WERI-Rb-1 (cell line): ENCODE data around the gene PCDHGB2.
"Not testable (repeated sequence)": the region's sequence is repeated elsewhere in the genome, so short reads cannot be mapped to it uniquely, and the experiment has no call there.

Experiments
- DNase-seq: peaks from one replicate; pipeline ENCODE4 v3.0.0-alpha.2; 2020
- H3K27ac ChIP-seq: fragments of 250-450 bp; sonication (Bioruptor Pico); 2 replicates; pipeline ENCODE4 v1.5.1; 2020; ENCODE audit warnings: mild to moderate bottlenecking, moderate library complexity
- H3K27me3 ChIP-seq: fragments of 250-450 bp; sonication (Bioruptor Pico); 2 replicates; pipeline ENCODE4 v1.5.1; 2021; ENCODE audit warnings: mild to moderate bottlenecking, low read depth, moderate library complexity; ENCODE audit not compliant: insufficient read depth, severe bottlenecking
- H3K36me3 ChIP-seq: fragments of 250-450 bp; sonication (Bioruptor Pico); 2 replicates; pipeline ENCODE4 v1.5.1; 2020; ENCODE audit warnings: mild to moderate bottlenecking, moderate library complexity
- H3K4me3 ChIP-seq: 2 replicates; pipeline ENCODE4 v1.5.1; 2011; ENCODE audit warnings: low read depth, mild to moderate bottlenecking, control low read depth, low read length
- H3K9me3 ChIP-seq: fragments of 250-450 bp; sonication (Bioruptor Pico); 2 replicates; pipeline ENCODE4 v1.5.1; 2021; ENCODE audit warnings: mild to moderate bottlenecking, moderate library complexity; ENCODE audit not compliant: severe bottlenecking
- TF ChIP-seq, protein P1 (sequence below): IDR thresholded peaks from 2 replicates; pipeline ENCODE4 v1.5.1; 2011; ENCODE audit warnings: low read depth, mild to moderate bottlenecking, control low read depth, inconsistent platforms, low read length

PCDHGB2 gene

DNA sequence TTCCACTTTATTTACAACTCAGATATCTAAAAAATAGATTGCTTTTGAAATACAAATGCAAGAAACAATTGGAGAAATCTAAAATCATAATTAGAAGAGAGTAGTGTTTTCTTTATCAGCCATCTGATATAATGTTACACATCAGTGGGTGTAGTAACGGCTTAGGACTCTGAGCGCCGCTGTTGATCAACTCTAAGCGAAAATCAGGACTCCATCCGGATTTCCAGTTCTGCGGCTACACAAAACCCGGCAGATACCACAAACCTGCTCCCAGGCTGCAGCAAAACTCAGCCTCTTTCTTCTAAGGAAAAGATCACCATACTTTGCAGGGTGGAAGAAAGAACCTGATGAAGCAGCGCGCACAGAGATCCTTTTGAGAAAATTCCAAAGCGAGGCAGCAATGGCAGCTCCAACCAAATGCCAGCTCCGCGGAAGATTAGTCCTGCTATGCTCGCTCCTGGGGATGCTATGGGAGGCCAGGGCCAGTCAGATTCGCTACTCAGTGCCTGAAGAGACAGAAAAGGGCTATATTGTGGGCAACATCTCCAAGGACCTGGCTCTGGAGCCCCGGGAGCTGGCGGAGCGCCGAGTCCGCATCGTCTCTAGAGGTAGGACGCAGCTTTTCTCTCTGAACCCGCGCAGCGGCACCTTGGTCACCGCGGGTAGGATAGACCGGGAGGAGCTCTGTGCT is 42.9 kb downstream of the PCDHGB2 start, which contains the start of gene PCDHGA9:
PCDHGA9 (plus strand) TSS at position 226 of the 691 bp plus-strand sequence; CDS start at position 401, 175 bp downstream.
- no peaks in the 10 kb centered on the region for H3K36me3 ChIP-seq
- H3K27ac ChIP-seq = no peak within 1 kb of the TSS
- H3K27me3 ChIP-seq = no peaks in the 10 kb centered on the region
- DNase-seq = peak; percentile 30
- TF ChIP-seq, protein P1, sequence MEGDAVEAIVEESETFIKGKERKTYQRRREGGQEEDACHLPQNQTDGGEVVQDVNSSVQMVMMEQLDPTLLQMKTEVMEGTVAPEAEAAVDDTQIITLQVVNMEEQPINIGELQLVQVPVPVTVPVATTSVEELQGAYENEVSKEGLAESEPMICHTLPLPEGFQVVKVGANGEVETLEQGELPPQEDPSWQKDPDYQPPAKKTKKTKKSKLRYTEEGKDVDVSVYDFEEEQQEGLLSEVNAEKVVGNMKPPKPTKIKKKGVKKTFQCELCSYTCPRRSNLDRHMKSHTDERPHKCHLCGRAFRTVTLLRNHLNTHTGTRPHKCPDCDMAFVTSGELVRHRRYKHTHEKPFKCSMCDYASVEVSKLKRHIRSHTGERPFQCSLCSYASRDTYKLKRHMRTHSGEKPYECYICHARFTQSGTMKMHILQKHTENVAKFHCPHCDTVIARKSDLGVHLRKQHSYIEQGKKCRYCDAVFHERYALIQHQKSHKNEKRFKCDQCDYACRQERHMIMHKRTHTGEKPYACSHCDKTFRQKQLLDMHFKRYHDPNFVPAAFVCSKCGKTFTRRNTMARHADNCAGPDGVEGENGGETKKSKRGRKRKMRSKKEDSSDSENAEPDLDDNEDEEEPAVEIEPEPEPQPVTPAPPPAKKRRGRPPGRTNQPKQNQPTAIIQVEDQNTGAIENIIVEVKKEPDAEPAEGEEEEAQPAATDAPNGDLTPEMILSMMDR = peak; percentile 45
- peaks cover 4% of the 10 kb centered on the region for H3K9me3 ChIP-seq
- no peak within 1 kb of the TSS for H3K4me3 ChIP-seq

DNA sequence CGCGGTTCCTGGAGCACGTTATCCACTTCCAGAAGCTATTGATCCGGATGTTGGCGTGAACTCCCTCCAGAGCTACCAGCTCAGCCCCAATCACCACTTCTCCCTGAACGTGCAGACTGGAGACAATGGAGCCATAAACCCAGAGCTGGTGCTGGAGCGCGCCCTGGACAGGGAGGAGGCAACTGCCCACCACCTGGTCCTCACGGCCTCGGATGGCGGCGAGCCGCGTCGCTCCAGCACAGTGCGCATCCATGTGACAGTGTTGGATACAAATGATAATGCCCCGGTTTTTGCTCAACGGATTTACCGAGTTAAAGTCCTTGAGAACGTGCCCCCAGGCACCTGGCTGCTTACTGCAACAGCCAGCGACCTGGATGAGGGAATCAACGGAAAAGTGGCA is 43.6 kb downstream of the PCDHGB2 start:
- H3K9me3 ChIP-seq = peaks cover 4% of the 10 kb centered on the region
- H3K36me3 ChIP-seq = no peaks in the 10 kb centered on the region
- H3K27me3 ChIP-seq = no peaks in the 10 kb centered on the region
- H3K27ac ChIP-seq = no peak overlapping the region
- TF ChIP-seq, protein P1 = no peak
- no peak for DNase-seq
- no peak overlapping the region for H3K4me3 ChIP-seq

GRCh38 chr5:141407790-141408505 is 48.2 kb downstream of the PCDHGB2 start, which contains the start of gene PCDHGB6:
TSS of gene PCDHGB6 (plus strand) at chr5:141408021. CDS start at chr5:141408203, 182 bp downstream.
- H3K4me3 ChIP-seq, H3K27me3 ChIP-seq, H3K9me3 ChIP-seq, H3K27ac ChIP-seq, H3K36me3 ChIP-seq, DNase-seq: not testable (repeated sequence)
- TF ChIP-seq, protein P1 = 0 out of 2 replicates have a peak, but pooled peaks have one; percentile 31

DNA sequence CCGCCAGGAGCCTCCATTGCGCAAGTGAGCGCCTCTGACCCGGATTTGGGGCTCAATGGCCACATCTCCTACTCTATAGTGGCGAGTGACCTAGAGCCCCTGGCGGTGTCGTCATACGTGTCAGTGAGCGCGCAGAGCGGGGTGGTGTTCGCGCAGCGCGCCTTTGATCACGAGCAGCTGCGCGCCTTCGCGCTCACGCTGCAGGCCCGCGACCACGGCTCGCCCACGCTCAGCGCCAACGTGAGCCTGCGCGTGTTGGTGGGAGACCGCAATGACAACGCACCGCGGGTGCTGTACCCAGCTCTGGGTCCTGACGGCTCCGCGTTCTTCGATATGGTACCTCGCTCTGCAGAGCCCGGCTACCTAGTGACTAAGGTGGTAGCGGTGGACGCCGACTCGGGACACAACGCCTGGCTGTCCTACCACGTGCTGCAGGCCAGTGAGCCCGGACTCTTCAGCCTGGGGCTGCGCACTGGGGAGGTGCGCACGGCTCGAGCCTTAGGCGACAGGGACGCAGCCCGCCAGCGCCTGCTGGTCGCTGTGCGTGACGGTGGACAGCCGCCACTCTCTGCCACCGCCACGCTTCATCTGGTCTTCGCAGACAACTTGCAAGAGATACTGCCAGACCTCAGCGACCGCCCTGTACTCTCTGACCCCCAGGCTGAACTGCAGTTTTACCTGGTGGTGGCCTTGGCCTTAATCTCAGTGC is 50.0 kb downstream of the PCDHGB2 start:
- H3K27ac ChIP-seq = no peak overlapping the region
- H3K9me3 ChIP-seq = peaks cover 3% of the 10 kb centered on the region
- no peak for DNase-seq
- no peaks in the 10 kb centered on the region for H3K27me3 ChIP-seq
- H3K4me3 ChIP-seq = no peak overlapping the region
- TF ChIP-seq, protein P1 = no peak
- H3K36me3 ChIP-seq = no peaks in the 10 kb centered on the region

- Histone ChIP-seq H3K4me3 (no peak overlapping the region), H3K36me3 (no peaks in the 10 kb centered on the region), H3K27me3 (no peaks in the 10 kb centered on the region), H3K9me3 (peaks cover 3% of the 10 kb centered on the region), H3K27ac (no peak overlapping the region)
- TF ChIP-seq, protein P1 = no peak
- no peak for DNase-seq
These were observed 51.8 kb downstream of the PCDHGB2 start for GRCh38 chr5:141411575-141411974.
